ENCODE data around the gene ZBTB14. TPM values are rescaled to one million over a fixed set of nuclear protein-coding genes. Genes with fewer than 3 reads are reported as not detected.

The ZBTB14 gene
- total RNA-seq, 1 experiment from 2014 or later, result 15.5 TPM

- no peaks in the 10 kb centered on the region for H3K9me3 Mint-ChIP-seq
- H2BK20ac ChIP-seq (ENCODE audit: low read depth, low read length, poor library complexity, severe bottlenecking), result no peak overlapping the region
- peaks cover 3% of the 10 kb centered on the region in 2 experiments; a peak in 3 of 4 replicates for H3K4me1 Mint-ChIP-seq
- no peak overlapping the region for H4K91ac ChIP-seq (ENCODE audit: insufficient read length, low read depth, low read length)
- no peak overlapping the region for H2AFZ ChIP-seq (ENCODE audit: low read length)
- H3K18ac ChIP-seq (ENCODE audit: insufficient read length, low read depth, low read length), result no peak overlapping the region
- H3K23ac ChIP-seq (ENCODE audit: insufficient read length, low read depth, low read length), result no peak overlapping the region
- H4K20me1 ChIP-seq (ENCODE audit: control insufficient read depth, insufficient read depth, insufficient read length), result no peaks in the 10 kb centered on the region
- H3K27me3 ChIP-seq (ENCODE audit: insufficient read depth, low read length), result no peaks in the 10 kb centered on the region; the same call in 1 of the 2 replicates
- no peak overlapping the region for H3K9ac ChIP-seq (ENCODE audit: extremely low read depth, insufficient read length, low read length)
- no peaks in the 10 kb centered on the region for H3K9me3 ChIP-seq (ENCODE audit: control insufficient read depth, low read depth, low read length)
- WGBS (ENCODE audit: extremely low coverage, insufficient read length, low lambda C conversion rate), result no CpG with 5 or more reads among the region's 4 CpGs
- H3K4me3 Mint-ChIP-seq, result no peak overlapping the region
- no peak overlapping the region for H3K14ac ChIP-seq (ENCODE audit: insufficient read depth, low read length)
- peaks cover 34% of the 10 kb centered on the region for H3K27me3 Mint-ChIP-seq (ENCODE audit: low read depth)
- H3K79me2 ChIP-seq (ENCODE audit: insufficient read depth, low read length), result no peaks in the 10 kb centered on the region
- no peak overlapping the region for H2AK5ac ChIP-seq (ENCODE audit: insufficient read length, low read length)
- no peak overlapping the region for H2BK120ac ChIP-seq (ENCODE audit: low read depth, low read length, poor library complexity, severe bottlenecking)
- no peak for DNase-seq
- H3K27ac Mint-ChIP-seq, result no peak overlapping the region
- TF ChIP-seq CTCF (conservative IDR thresholded peaks at IDR 0.05), result no peak
- no peak overlapping the region for H2BK12ac ChIP-seq (ENCODE audit: insufficient read length, low read depth, low read length)
- H3K36me3 Mint-ChIP-seq (ENCODE audit: insufficient read depth in 1 of 3, low read depth in 3 of 3), result no peaks in the 10 kb centered on the region; a peak in 1 of 7 replicates
- no peak overlapping the region for H3K27ac ChIP-seq (ENCODE audit: insufficient read length, low read depth, low read length)
- H3K4me1 ChIP-seq (ENCODE audit: insufficient read depth, low read length), result no peaks in the 10 kb centered on the region
- H2BK5ac ChIP-seq (ENCODE audit: insufficient read length, low read length), result no peak overlapping the region
- no peak overlapping the region for H4K5ac ChIP-seq (ENCODE audit: insufficient read length, low read depth, low read length)
- H2BK15ac ChIP-seq (ENCODE audit: low read depth, low read length), result no peak overlapping the region
- no peaks in the 10 kb centered on the region for H3K23me2 ChIP-seq (ENCODE audit: insufficient read length, low read depth, low read length, poor library complexity, severe bottlenecking)
- H3K56ac ChIP-seq (ENCODE audit: insufficient read length, low read depth, low read length), result no peak overlapping the region
- no peak overlapping the region for H3K4ac ChIP-seq (ENCODE audit: low read depth, low read length)
- no peaks in the 10 kb centered on the region for H3K79me1 ChIP-seq (ENCODE audit: insufficient read depth, low read depth, low read length, poor library complexity, severe bottlenecking)
- no peak overlapping the region for H4K8ac ChIP-seq (replicated peaks; ENCODE audit: insufficient read length, low read depth, low read length)
- H3T11ph ChIP-seq (ENCODE audit: low read length), result no peak overlapping the region
- no peak overlapping the region for H3K4me2 ChIP-seq (ENCODE audit: insufficient read depth, insufficient read length, low read length)
Observed at GRCh38 chr18:5302606-5303005, 7.1 kb upstream of the ZBTB14 start.
